Small intestine (tissue), 7 donors: ENCODE results near the gene STON1. TPM values are rescaled to one million over a fixed set of nuclear protein-coding genes. Genes with fewer than 3 reads are reported as not detected.
"Not testable (repeated sequence)": the region's sequence is repeated elsewhere in the genome, so short reads cannot be mapped to it uniquely, and the experiment has no call there.

Experiments used
- DNase-seq, 2 donors: peaks; one replicate each; pipeline versions ENCODE4 v3.0.0 to v3.0.0-alpha.2; 2013
- FAIRE-seq: peaks from 2 replicates; lab custom pipeline; 2012; peaks lifted over from hg19 to GRCh38; lab: Jason Lieb, UNC
- H3K27ac ChIP-seq, 3 donors: one replicate each; pipeline ENCODE4 v1.5.1; 2013; ENCODE audit warnings: low read length in 2 of 3, mild to moderate bottlenecking in 2 of 3, control low read depth in 1 of 3, inconsistent platforms in 1 of 3, low read depth in 1 of 3, moderate library complexity in 1 of 3
- H3K27me3 ChIP-seq, 3 donors: one replicate each; pipeline ENCODE4 v1.6.1; 2013; ENCODE audit warnings: low read length in 3 of 3, inconsistent platforms in 1 of 3; ENCODE audit not compliant: control insufficient read depth in 3 of 3, insufficient read depth in 3 of 3
- H3K36me3 ChIP-seq, 3 donors: one replicate each; pipeline ENCODE4 v1.6.1; 2013; ENCODE audit warnings: low read length in 3 of 3, inconsistent platforms in 1 of 3, low read depth in 1 of 3, mild to moderate bottlenecking in 1 of 3, moderate library complexity in 1 of 3; ENCODE audit not compliant: control insufficient read depth in 3 of 3, insufficient read depth in 2 of 3
- H3K4me1 ChIP-seq, 3 donors: one replicate each; pipeline ENCODE4 v1.6.1; 2013; ENCODE audit warnings: low read length in 2 of 3, inconsistent platforms in 1 of 3, low read depth in 1 of 3, mild to moderate bottlenecking in 1 of 3, moderate library complexity in 1 of 3; ENCODE audit not compliant: control insufficient read depth in 3 of 3, insufficient read depth in 2 of 3
- H3K4me3 ChIP-seq, 3 donors: one replicate each; pipeline ENCODE4 v1.5.1; 2013; ENCODE audit warnings: low read length in 3 of 3, control low read depth in 1 of 3, inconsistent platforms in 1 of 3, low read depth in 1 of 3, mild to moderate bottlenecking in 1 of 3, moderate library complexity in 1 of 3
- H3K9me3 ChIP-seq, 2 donors: one replicate each; pipeline ENCODE4 v1.6.1; 2013; ENCODE audit warnings: low read depth in 1 of 2, low read length in 1 of 2; ENCODE audit not compliant: control insufficient read depth in 2 of 2, insufficient read depth in 1 of 2
- WGBS, 3 donors: extraction: QIAGEN DNeasy Blood & Tissue Kit; methylation state at CpG; one replicate each; pipeline ENCODE4 v1.1.7; 2013; 5-methylcytosine and 5-hydroxymethylcytosine counted together
- polyA plus RNA-seq, 4 donors: library from polyadenylated mRNA; stranded (reverse) in 3 of 4; unstranded in 1 of 4; fragments of 200-250 nt in 3 of 4; fragments of 120-200 nt in 1 of 4; gene quantifications; one replicate each; pipeline versions ENCODE4 v1.2.1 to v1.2.3, GENCODE V29; 2013
- donor health status: healthy with polysubstance abuse.
- donor health status: control.
- donor health status: control.
- donor health status: Bipolar disorder and iron deficiency.
- donor health status: healthy.

STON1 gene
- polyA plus RNA-seq, 4 donors: 0.45 to 4.7 (median 2.5) TPM

DNA sequence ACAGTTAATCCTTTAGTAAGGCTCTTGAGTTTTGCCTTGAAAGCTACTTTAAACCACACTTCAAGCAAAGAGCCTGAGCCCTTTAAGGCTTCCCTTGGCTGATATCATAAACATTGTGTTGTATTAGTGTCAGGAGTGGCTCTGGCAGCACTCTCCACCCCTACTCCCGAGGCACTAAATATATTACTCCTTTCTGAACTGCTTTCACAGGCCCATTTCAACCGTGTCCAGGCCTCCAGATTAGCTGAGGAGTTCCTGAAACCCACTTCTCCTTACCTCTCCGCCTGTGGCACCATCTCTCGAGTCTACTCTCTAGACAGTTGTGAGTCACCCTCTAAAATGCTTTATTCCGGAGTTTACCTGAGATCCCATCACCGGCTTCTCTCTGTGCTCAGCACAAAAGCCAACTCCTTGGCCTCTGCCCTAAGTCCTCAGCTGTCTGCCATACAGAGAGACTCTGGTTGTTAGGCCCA, 14.4 kb upstream of the STON1 start:
- DNase-seq (no peak), FAIRE-seq (no peak)
- H3K9me3 ChIP-seq: no peaks in the 10 kb centered on the region
- H3K4me1 ChIP-seq: no peaks in the 10 kb centered on the region
- H3K27ac ChIP-seq: peak overlapping the region in 1 of 3 donors; percentile 8
- H3K4me3 ChIP-seq: no peak overlapping the region
- peaks cover 0 to 50% (median 28%) of the 10 kb centered on the region in 3 donors for H3K36me3 ChIP-seq
- no peaks in the 10 kb centered on the region for H3K27me3 ChIP-seq
- 73 to 90% (median 88%) methylated on average over 6 of the region's 6 CpGs for WGBS, 3 donors

DNA sequence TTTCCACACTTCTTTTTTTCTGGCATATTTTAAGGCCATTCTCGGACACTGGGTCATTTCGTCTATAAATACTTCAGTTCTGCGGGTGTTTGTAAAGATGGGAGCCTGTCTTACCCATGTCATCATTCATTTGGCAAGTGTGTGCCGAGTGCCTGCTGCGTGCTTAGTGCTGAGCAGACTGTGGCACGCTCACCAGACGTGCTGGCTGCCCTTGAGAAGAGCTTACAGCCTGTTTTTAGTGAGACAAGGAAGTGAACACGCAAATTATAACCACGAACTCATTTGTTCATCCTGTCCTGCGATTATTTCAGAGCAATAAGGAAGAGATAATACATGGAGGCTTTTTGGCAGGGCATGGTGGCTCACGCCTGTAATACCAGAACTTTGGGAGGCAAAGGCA, 10.4 kb upstream of the STON1 start:
- Histone ChIP-seq H3K36me3 (peaks cover 0 to 51% (median 19%) of the 10 kb centered on the region in 3 donors), H3K4me3 (no peak overlapping the region), H3K27ac (no peak overlapping the region), H3K9me3 (no peaks in the 10 kb centered on the region), H3K4me1 (no peaks in the 10 kb centered on the region), H3K27me3 (no peaks in the 10 kb centered on the region)
- 57 to 65% (median 64%) methylated on average over 11 of the region's 11 CpGs for WGBS, 3 donors
- FAIRE-seq (no peak), DNase-seq (peak in 1 of 2 donors; percentile 13)

DNA sequence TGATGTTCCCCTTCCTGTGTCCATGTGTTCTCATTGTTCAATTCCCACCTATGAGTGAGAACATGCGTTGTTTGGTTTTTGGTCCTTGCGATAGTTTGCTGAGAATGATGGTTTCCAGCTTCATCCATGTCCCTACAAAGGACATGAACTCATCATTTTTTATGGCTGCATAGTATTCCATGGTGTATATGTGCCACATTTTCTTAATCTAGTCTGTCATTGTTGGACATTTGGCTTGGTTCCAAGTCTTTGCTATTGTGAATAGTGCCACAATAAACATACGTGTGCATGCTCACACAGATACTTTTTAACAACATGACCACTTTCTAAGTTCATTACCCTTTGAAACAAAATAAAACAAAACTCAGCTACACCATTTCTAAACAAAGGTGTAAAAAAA, 5.2 kb upstream of the STON1 start:
- H3K27ac ChIP-seq: not testable (repeated sequence)
- peaks cover 0 to 27% (median 0%) of the 10 kb centered on the region in 3 donors for H3K36me3 ChIP-seq

DNA sequence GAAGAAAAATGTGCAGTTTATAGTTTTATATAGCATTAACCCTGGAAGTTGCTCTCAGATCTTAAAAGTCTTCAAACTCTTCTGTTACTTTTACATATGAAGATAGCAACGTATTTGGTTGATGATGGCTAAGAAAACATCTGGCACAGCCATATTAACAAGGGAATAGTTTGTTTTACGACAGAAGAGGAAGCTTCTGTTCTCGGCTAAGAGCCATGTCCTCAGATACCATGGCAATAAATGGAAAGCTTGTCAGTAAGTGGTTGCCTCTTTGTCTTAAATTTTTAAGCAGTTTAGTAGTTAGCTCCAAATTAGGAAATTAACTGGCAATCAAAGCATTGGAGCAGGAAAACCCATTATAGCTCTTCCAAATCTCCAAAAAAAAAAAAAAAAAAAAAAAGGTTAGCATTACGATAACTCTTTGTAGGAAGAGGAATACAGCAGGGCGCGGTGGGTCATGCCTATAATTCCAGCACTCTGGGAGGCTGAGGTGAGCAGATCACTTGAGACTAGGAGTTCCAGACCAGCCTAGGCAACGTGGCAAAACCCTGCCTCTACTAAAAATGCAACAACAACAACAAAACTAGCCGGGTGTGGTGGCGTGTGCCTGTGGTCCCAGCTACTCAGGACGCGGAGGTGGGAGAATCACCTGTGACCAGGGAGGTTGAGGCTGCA, 4.5 kb upstream of the STON1 start:
- Histone ChIP-seq H3K9me3 (no peaks in the 10 kb centered on the region), H3K27ac (peak overlapping the region in 2 of 3 donors; percentile 18 to 80), H3K36me3 (peaks cover 0 to 20% (median 0%) of the 10 kb centered on the region in 3 donors), H3K4me3 (no peak overlapping the region), H3K4me1 (peaks cover 0 to 6% (median 0%) of the 10 kb centered on the region in 3 donors), H3K27me3 (peaks cover 0 to 7% (median 0%) of the 10 kb centered on the region in 3 donors)
- 68 to 86% (median 82%) methylated on average over 11 of the region's 11 CpGs for WGBS, 3 donors
- FAIRE-seq (no peak), DNase-seq (no peak)

More for the DNA sequence above, 5.2 kb upstream of the STON1 start:
- not testable (repeated sequence) for H3K4me3 ChIP-seq, DNase-seq, H3K4me1 ChIP-seq, FAIRE-seq, H3K9me3 ChIP-seq, H3K27me3 ChIP-seq
- 85 to 96% (median 94%) methylated on average over 3 of the region's 3 CpGs for WGBS, 3 donors

DNA sequence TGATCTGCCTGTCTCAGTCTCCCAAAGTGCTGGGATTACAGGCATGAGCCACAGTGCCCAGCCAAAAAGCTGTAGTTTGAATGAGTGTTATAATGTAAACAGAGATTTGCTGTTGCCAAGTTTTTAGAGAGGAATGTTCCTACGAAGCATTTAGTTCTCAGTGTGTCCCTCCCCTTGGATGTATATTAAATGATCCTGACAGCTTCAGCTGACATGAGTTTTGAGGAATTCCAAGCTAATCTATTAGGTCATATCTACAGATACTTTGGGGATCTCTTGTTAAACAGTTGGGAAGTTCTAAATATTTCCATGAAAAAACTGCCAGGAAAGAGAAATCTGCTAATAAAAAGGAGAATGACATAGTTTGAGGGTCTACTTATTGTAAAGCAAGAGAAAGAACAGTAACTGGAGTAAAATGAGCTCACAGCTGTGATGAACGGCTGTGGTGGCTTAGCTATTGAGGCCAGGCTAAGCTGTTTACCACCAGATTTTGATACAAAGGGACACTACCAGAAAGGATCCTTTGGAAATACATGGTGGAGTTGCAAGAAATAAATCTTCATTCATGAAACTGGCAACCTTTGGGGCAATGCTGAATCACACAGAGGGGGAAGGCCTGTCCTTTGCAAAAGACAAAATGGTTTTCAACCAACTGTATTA, 2.6 kb upstream of the STON1 start:
- Histone ChIP-seq H3K27ac (peak overlapping the region in 1 of 3 donors; percentile 17), H3K36me3 (peaks cover 0 to 6% (median 0%) of the 10 kb centered on the region in 3 donors), H3K4me1 (peaks cover 0 to 6% (median 3%) of the 10 kb centered on the region in 3 donors), H3K27me3 (peaks cover 0 to 10% (median 0%) of the 10 kb centered on the region in 3 donors), H3K9me3 (no peaks in the 10 kb centered on the region), H3K4me3 (no peak overlapping the region)
- FAIRE-seq: no peak
- WGBS, 3 donors: 59 to 81% (median 76%) methylated on average over 2 of the region's 2 CpGs
- no peak for DNase-seq

DNA sequence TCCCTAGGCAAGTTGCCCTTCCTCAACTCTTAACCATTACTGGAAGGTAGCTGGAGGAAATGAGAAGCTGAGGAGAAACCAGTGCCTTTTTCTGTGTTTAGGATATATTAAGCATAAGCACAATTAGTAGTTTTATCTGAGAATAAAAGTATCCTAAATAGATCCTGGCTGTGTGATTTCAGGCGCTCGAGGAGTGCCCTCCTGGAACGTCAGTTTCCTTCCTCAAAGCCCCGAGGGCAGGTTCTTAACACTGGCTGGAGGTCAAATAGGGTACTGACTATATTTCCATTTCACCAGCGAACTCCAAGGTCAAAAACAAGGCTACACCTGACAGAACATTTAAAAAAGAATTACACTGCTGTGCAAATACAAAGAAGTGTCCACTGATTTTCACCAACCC, 1.5 kb upstream of the STON1 start:
- peaks cover 0 to 10% (median 0%) of the 10 kb centered on the region in 3 donors for H3K27me3 ChIP-seq
- 69 to 83% (median 80%) methylated on average over 5 of the region's 5 CpGs for WGBS, 3 donors
- no peak overlapping the region for H3K4me3 ChIP-seq
- H3K27ac ChIP-seq: no peak overlapping the region
- H3K36me3 ChIP-seq: peaks cover 0 to 6% (median 0%) of the 10 kb centered on the region in 3 donors
- H3K9me3 ChIP-seq: no peaks in the 10 kb centered on the region
- FAIRE-seq (no peak), DNase-seq (no peak)
- peaks cover 0 to 6% (median 3%) of the 10 kb centered on the region in 3 donors for H3K4me1 ChIP-seq

DNA sequence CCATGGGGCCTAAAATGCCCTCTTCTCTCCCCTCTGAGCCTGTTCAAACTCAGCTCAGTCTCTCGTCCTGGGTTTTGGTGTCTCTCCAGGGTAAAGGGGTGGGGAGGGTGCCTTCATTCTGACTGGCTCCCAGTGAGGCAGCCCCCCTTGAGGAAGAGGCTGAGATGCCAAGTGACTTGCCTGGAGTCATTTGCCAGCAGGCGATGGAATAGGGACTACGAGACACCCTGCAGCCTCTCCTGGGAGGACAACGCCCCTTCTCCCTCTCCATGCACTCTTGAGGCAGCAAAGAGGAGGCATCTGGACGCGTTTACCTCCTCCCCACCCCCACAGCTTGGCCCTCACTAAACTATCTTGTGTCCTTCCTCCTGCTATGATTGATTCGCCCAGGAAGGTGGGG, 760 bp upstream of the STON1 start:
- no peak for FAIRE-seq
- H3K4me1 ChIP-seq: peaks cover 0 to 6% (median 3%) of the 10 kb centered on the region in 3 donors
- DNase-seq: no peak
- WGBS, 3 donors: 37 to 57% (median 43%) methylated on average over 7 of the region's 7 CpGs
- H3K27me3 ChIP-seq: peaks cover 0 to 10% (median 0%) of the 10 kb centered on the region in 3 donors
- no peaks in the 10 kb centered on the region for H3K9me3 ChIP-seq
- H3K4me3 ChIP-seq: no peak overlapping the region
- H3K27ac ChIP-seq: no peak overlapping the region
- peaks cover 0 to 5% (median 0%) of the 10 kb centered on the region in 3 donors for H3K36me3 ChIP-seq

DNA sequence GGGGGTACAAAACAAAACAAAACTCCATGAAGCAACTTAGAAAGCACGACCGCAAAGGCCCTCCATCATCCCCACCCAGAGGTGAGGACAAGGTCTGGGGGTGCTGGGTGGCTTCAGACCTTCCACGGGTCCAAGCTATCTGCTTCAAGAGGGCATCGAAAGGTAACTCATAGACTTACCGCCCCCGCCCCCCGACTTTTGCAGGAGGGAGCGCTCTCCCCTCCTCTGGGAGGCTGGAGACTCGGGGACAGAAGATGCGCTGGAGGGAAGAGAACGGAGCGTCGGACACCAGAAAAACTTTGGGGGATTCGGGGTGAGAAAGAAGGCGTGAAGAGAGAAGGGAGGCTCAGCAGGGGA, 300 bp upstream of the STON1 start:
- DNase-seq (no peak), FAIRE-seq (no peak)
- peaks cover 0 to 3% (median 0%) of the 10 kb centered on the region in 3 donors for H3K36me3 ChIP-seq
- peak overlapping the region in 2 of 3 donors; percentile 33 to 37 for H3K27ac ChIP-seq
- H3K4me1 ChIP-seq: peaks cover 0 to 6% (median 3%) of the 10 kb centered on the region in 3 donors
- H3K27me3 ChIP-seq: peaks cover 0 to 10% (median 0%) of the 10 kb centered on the region in 3 donors
- H3K9me3 ChIP-seq: no peaks in the 10 kb centered on the region
- H3K4me3 ChIP-seq: peak overlapping the region; percentile 55 to 69 (median 61)
- 3 to 11% (median 6%) methylated on average over 11 to 15 of the region's 15 CpGs for WGBS, 3 donors
